NCI-H2196 treated with DMSO at 0.1 percent for 48 hours (cell line): ENCODE results near the gene NEUROG2.
"Not testable (repeated sequence)": the region's sequence is repeated elsewhere in the genome, so short reads cannot be mapped to it uniquely, and the experiment has no call there.

Experiments used
- DNase-seq: peaks from one replicate; lab custom pipeline; 2025; ENCODE audit not compliant: unreplicated experiment; lab: John Stamatoyannopoulos, UW

Gene NEUROG2

DNA sequence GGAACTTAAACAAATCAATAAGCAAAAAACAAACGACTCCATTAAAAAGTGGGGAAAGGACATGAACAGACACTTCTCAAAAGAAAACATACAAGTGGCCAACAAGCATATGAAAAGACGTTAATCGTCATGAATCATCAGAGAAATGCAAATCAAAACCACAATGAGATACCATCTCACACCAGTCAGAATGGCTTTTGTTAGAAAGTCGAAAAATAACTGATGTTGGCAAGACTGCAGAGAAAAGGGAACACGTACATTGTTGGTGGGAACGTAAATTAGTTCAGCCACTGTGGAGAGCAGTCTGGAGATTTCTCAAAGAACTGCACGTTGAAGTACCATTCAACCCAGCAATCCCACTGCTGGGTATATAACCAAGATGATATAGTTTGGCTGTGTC, 23.7 kb downstream of the NEUROG2 start:
- DNase-seq = no peak

DNA sequence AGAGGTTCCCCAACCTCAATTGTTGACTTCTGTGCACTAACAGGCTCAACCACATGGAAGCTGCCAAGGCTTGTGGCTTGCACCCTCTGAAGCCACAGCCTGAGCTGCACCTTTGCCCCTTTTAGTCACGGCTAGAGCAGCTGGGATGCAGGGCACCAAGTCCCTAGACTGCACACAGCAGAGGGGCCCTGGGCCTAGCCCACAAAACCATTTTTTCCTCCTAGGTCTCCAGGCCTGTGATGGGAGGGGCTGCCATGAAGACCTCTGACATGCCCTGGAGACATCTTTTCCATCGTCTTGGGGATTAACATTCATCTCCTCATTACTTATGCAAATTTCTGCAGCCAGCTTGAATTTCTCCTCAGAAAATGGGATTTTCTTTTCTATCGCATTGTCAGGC, 25.2 kb downstream of the NEUROG2 start:
- not testable (repeated sequence) for DNase-seq

DNA sequence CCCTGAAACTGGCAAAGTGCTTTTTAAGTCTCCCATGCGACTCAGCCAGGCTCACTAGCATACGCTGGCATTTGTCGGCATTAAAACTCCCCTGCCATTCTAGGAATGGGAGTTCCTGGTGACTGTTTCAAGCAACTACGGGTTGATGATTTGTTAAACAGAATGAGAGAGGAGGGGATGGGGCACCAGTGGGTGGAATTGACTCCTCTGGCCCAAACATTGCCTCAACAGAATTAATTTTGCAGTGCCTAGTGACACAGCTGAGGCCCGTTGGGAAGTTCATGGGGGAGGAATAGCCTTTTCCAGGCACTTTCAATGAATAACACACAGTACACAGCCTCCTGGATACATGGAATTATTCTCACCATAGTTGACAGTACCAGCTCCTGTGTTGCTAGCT, 30.1 kb downstream of the NEUROG2 start:
- no peak for DNase-seq

DNA sequence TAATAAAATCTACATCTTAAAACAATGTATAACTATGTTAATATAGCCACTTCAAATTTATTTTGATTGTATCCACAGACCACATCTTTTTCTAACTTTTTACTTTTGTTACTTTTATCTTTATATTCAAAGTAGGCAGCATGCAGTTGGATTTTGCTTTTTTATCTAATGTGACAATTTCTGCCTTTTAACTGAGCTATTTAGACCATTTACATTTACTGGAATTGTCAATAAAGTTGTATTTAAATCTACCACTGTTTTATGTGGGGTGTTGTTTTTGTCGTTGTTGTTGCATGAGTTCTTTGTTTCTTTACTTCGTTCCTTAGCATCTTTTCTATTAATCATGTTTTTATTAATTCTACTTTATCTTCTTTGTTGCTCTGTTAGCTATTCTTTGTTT, 42.0 kb downstream of the NEUROG2 start:
- DNase-seq = no peak

DNA sequence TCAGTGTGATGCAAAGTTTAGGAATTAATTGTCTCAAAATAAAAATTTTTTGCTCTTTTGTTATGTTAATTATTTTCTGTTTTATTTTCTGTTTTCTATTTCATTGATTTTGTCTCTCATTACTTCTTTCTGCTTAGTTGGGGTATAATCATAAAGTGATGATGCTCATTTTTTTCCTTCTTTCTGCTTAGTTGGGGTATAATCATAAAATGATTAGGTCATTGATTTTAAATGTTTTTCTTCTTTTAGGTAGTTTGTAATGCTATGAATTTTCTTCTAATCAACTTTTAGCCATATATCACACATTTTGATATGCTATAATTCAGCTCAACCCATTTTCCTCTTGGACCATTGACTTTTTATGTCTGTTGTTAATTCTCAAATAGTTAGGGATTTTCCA, 43.7 kb downstream of the NEUROG2 start:
- DNase-seq = no peak
